Type B pancreatic cell (in vitro differentiated cells): ENCODE data around the gene PSMA3. TPM values are rescaled to one million over a fixed set of nuclear protein-coding genes. Genes with fewer than 3 reads are reported as not detected.

ENCODE experiments used
- DNase-seq: peaks from one replicate; pipeline ENCODE4 v3.0.0; 2021; ENCODE audit warnings: mixed read lengths; ENCODE audit not compliant: unreplicated experiment; ENCODE audit errors: extremely low spot score
- H3K27ac Mint-ChIP-seq: 2 replicates; pipeline ENCODE4 v1.8.0; 2021; ENCODE audit warnings: mild to moderate bottlenecking, mixed read lengths
- H3K27me3 Mint-ChIP-seq: 2 replicates; pipeline ENCODE4 v1.8.0; 2021; ENCODE audit warnings: mixed read lengths
- H3K36me3 Mint-ChIP-seq: 2 replicates; pipeline ENCODE4 v1.8.0; 2021; ENCODE audit warnings: mixed read lengths
- H3K4me1 Mint-ChIP-seq: one replicate; pipeline ENCODE4 v1.8.0; 2021; ENCODE audit warnings: mixed read lengths; ENCODE audit not compliant: unreplicated experiment
- H3K4me3 Mint-ChIP-seq: 2 replicates; pipeline ENCODE4 v1.8.0; 2021; ENCODE audit warnings: mild to moderate bottlenecking, mixed read lengths
- H3K9me3 Mint-ChIP-seq: 2 replicates; pipeline ENCODE4 v1.8.0; 2021; ENCODE audit warnings: mixed read lengths
- total RNA-seq: library from RNA; stranded (reverse); gene quantifications from 2 replicates; pipeline ENCODE4 v1.2.1, GENCODE V29; 2021; ENCODE audit warnings: low replicate concordance
- TF ChIP-seq, protein P1 (sequence below): fragments of 200-600 bp; sonication (generic); conservative IDR thresholded peaks from 2 replicates; pipeline ENCODE4 v1.5.0; 2021; ENCODE audit warnings: antibody characterized with exemption, mild to moderate bottlenecking

Gene PSMA3
- total RNA-seq, 1 donor from 2014 or later: 170 TPM

DNA sequence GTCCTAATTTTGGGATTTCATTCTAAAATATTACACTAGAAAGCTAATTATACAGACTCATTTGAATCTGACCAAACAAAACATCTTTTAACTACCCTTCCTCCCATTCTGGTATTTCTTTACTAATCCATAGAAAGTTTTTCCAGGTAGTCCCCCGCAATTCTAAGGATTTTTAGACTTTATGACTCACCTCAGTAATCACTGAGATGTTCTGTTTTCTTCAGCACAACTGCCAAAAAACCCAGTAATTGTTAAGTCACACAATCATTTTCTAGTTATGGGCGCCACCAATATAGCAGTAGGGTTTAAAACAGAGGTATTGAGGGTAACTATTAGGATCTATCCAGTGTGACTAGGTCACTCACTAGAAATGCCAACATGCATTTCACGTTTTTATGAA lies 52.1 kb downstream of the PSMA3 start:
- Mint-ChIP-seq H3K27me3 (no peaks in the 10 kb centered on the region), H3K9me3 (no peaks in the 10 kb centered on the region), H3K4me3 (no peak overlapping the region), H3K36me3 (peaks cover 16% of the 10 kb centered on the region), H3K4me1 (peaks cover 9% of the 10 kb centered on the region), H3K27ac (no peak overlapping the region)
- TF ChIP-seq, protein P1, sequence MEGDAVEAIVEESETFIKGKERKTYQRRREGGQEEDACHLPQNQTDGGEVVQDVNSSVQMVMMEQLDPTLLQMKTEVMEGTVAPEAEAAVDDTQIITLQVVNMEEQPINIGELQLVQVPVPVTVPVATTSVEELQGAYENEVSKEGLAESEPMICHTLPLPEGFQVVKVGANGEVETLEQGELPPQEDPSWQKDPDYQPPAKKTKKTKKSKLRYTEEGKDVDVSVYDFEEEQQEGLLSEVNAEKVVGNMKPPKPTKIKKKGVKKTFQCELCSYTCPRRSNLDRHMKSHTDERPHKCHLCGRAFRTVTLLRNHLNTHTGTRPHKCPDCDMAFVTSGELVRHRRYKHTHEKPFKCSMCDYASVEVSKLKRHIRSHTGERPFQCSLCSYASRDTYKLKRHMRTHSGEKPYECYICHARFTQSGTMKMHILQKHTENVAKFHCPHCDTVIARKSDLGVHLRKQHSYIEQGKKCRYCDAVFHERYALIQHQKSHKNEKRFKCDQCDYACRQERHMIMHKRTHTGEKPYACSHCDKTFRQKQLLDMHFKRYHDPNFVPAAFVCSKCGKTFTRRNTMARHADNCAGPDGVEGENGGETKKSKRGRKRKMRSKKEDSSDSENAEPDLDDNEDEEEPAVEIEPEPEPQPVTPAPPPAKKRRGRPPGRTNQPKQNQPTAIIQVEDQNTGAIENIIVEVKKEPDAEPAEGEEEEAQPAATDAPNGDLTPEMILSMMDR: no peak
- no peak for DNase-seq

DNA sequence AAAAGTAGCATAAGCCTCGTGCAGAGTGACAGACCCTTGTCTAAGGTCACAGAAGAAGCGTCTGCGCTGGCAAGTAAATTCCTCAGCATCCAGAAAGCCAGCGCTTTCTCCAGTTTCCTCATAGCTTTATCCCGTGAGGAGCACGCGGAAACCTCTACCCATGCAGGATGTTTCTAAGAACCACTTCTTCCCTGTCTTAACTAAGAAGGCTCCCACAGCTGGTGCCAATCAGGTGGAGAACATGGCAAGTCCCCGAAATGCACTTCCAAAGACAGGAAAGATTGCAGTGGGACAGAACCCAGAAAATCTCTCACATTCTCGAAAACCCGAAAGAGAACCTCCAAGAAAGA lies 52.7 kb downstream of the PSMA3 start:
- Mint-ChIP-seq H3K4me3 (no peak overlapping the region), H3K4me1 (peaks cover 9% of the 10 kb centered on the region), H3K9me3 (no peaks in the 10 kb centered on the region), H3K27me3 (no peaks in the 10 kb centered on the region), H3K27ac (no peak overlapping the region), H3K36me3 (peaks cover 16% of the 10 kb centered on the region)
- TF ChIP-seq, protein P1: no peak
- DNase-seq: no peak

DNA sequence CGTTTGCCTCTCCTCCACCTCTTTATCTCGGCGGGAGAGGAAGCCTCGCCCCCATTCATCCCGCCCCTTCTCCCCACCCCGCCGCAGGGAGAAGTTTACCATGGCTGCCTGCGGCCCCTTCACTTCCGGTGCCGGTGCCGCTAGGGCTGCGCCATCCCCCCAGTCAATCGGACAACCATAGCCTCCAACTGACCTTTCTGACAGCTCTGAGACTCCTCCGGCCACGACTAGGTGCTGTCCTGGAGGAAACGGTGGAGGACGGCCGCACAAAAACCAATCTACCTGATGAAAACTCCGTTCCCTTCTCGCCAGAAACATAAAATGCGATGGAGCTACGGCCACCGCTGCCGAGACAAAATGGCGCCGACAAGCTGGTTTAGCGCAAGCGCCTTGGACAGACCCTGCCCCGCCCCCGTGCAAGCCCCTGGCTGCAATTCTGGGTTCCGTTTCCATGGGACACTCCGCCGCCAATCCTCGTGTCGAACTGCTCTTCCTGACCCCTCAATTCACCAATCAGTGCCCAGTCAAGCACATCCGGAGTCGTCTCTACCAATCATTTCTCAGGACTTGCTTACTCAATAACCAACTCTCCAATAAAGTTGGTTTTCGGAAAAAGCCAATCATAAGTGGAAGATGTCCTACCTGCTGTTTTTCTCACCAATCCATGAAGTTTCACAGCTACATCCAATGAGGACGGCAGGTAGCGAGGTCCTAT lies 53.3 kb downstream of the PSMA3 start:
- H3K4me1 Mint-ChIP-seq: peaks cover 9% of the 10 kb centered on the region
- H3K27me3 Mint-ChIP-seq: no peaks in the 10 kb centered on the region
- H3K36me3 Mint-ChIP-seq: peaks cover 11% of the 10 kb centered on the region
- DNase-seq: peak; percentile 98
- no peak overlapping the region for H3K4me3 Mint-ChIP-seq
- TF ChIP-seq, protein P1: no peak
- no peak overlapping the region for H3K27ac Mint-ChIP-seq
- no peaks in the 10 kb centered on the region for H3K9me3 Mint-ChIP-seq

GRCh38 chr14:58298477-58299400 lies 54.1 kb downstream of the PSMA3 start, which contains the start of gene ARID4A:
Gene ARID4A, plus strand, starts transcription at chr14:58298555. Its CDS starts 1,300 bp downstream, at chr14:58299855.
- Mint-ChIP-seq H3K9me3 (no peaks in the 10 kb centered on the region), H3K36me3 (peaks cover 15% of the 10 kb centered on the region), H3K27ac (no peak within 1 kb of the TSS), H3K4me1 (peaks cover 9% of the 10 kb centered on the region), H3K27me3 (no peaks in the 10 kb centered on the region), H3K4me3 (peak within 1 kb of the TSS; percentile 100)
- DNase-seq: peak; percentile 80
- TF ChIP-seq, protein P1: no peak

DNA sequence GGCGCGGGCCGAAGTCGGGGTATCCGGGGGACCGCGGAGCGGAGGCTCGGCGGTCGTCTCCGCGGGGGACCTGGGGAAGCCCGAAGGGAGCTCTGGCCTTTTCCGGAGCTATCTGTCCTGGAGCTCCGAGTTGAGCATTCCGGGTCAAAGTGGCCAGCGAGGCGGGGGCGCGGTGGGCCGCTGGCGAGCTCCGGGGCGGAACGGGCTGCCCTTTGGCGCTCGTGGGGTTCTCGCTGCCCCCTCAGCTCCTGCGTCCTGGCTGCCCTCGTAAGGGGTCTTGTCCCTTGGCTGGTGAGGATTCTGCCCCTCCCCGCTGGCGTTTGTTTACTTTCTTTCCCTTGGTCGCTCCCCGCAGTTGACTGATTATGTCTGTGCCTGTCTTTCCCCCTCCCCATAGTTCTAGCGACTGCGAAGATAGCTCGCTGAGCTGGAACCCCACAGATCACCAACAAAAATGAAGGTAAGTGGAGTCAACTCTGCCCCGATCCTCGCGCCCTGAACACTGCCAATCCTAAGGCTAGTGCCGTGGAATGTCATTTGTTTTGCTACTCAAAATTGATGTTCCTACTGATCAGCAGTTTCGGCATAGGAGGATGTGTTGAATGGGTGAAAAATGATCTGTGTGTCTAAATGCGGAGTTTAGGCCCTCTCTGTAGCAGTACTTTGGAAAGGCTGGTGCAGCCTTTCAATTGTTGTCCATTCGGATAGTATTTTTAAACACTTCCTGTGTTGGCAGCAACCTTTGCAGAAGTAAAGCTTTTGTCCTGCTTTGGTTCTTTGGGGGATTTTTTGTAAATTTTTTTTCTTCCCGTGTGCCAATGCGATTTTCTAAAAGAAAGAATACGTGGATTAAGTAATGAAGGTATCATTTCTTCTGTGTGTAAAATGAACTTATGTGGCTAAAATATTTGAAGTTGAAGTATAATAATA lies 55.0 kb downstream of the PSMA3 start:
- DNase-seq: no peak
- H3K4me3 Mint-ChIP-seq: peak overlapping the region; percentile 100
- TF ChIP-seq, protein P1: no peak
- no peaks in the 10 kb centered on the region for H3K9me3 Mint-ChIP-seq
- peaks cover 4% of the 10 kb centered on the region for H3K4me1 Mint-ChIP-seq
- peak overlapping the region; percentile 97 for H3K27ac Mint-ChIP-seq
- H3K36me3 Mint-ChIP-seq: peaks cover 11% of the 10 kb centered on the region
- H3K27me3 Mint-ChIP-seq: no peaks in the 10 kb centered on the region
